HCT116 (cell line): ENCODE results near the gene FUOM. TPM values are rescaled to one million over a fixed set of nuclear protein-coding genes. Genes with fewer than 3 reads are reported as not detected.

Experiments
- ATAC-seq: fragments of 200-7000 bp; cut with Tn5 transposase; 2 replicates; pipeline ENCODE4 v1.9.1; 2020; ENCODE audit warnings: mild to moderate bottlenecking, moderate library complexity
- BruUV-seq: library from RNA; stranded (reverse); fragments of 400-500 nt; replicated peaks from 2 replicates; lab custom pipeline; 2021; lab: Mats Ljungman, UMichigan
- CTCF ChIA-PET: fragments of 300-600 bp; sonication (Branson Sonifier 250); formaldehyde crosslinking; loops from one replicate; lab custom pipeline; 2021; ENCODE audit warnings: antibody characterized with exemption; lab: Charles Lee
- POLR2A ChIA-PET: fragments of 300-600, 350-600 bp; sonication (Branson Sonifier 250); formaldehyde crosslinking; loops from one replicate; lab custom pipeline; 2021; ENCODE audit warnings: antibody characterized with exemption; lab: Charles Lee
- RAD21 ChIA-PET, 2 experiments: fragments of 300-600 bp; sonication (Branson Sonifier 250); formaldehyde crosslinking; loops; one replicate each; lab custom pipeline; 2023; ENCODE audit warnings: low total read pairs in 2 of 2; ENCODE audit not compliant: uncharacterized antibody in 2 of 2, unreplicated experiment in 2 of 2, low non-redundant PET in 1 of 2; lab: Charles Lee
- DNase-seq: peaks from one replicate; pipeline ENCODE4 v3.0.0-alpha.2; 2010; ENCODE audit warnings: low read depth, low spot score
- H2AFZ ChIP-seq: fragments of 200-600 bp; shearing (Covaris generic), sonication (generic); 2 replicates; pipeline ENCODE4 v1.6.1; 2017; ENCODE audit warnings: low read depth, mixed run types, mixed read lengths, antibody characterized with exemption, low read length; ENCODE audit not compliant: poor library complexity, severe bottlenecking
- H3K27ac ChIP-seq: 2 replicates; pipeline ENCODE4 v1.5.1; 2012; ENCODE audit warnings: low read depth, low read length
- H3K27me3 ChIP-seq: fragments of 200-600 bp; sonication (generic); 2 replicates; pipeline ENCODE4 v1.6.1; 2016; ENCODE audit warnings: mixed run types, low read length, mixed read lengths; ENCODE audit not compliant: insufficient read depth
- H3K36me3 ChIP-seq, 2 experiments: fragments of 200-500 bp in 1 of 2; fragments of 200-600 bp in 1 of 2; sonication (Bioruptor generic) in 1 of 2; sonication (generic) in 1 of 2; 2 replicates each; pipeline versions ENCODE4 v1.5.1 to v1.6.1; 2014 to 2016; ENCODE audit warnings: low read length in 2 of 2, inconsistent platforms in 1 of 2, mixed read lengths in 1 of 2, mixed run types in 1 of 2; ENCODE audit not compliant: insufficient read depth in 2 of 2, control insufficient read depth in 1 of 2
- H3K4me1 ChIP-seq, 2 experiments: fragments of 200-600 bp in 1 of 2; sonication (generic) in 1 of 2; 2 replicates each; pipeline versions ENCODE4 v1.5.1 to v1.6.1; 2012 to 2017; ENCODE audit warnings: low read length in 2 of 2, inconsistent platforms in 1 of 2, mild to moderate bottlenecking in 1 of 2, mixed read lengths in 1 of 2, mixed run types in 1 of 2, moderate library complexity in 1 of 2; ENCODE audit not compliant: insufficient read depth in 2 of 2, control insufficient read depth in 1 of 2
- H3K4me2 ChIP-seq: fragments of 200-600 bp; sonication (generic); 2 replicates; pipeline ENCODE4 v1.6.1; 2017; ENCODE audit warnings: mixed run types, low read length, mixed read lengths
- H3K4me3 ChIP-seq, 2 experiments: fragments of 200-600 bp in 1 of 2; sonication (generic) in 1 of 2; replicated peaks in 1 of 2; 2 replicates each; pipeline ENCODE4 v1.5.1; 2011 to 2016; ENCODE audit warnings: low read length in 2 of 2, control low read depth in 1 of 2, low read depth in 1 of 2, mild to moderate bottlenecking in 1 of 2, mixed read lengths in 1 of 2, mixed run types in 1 of 2
- H3K79me2 ChIP-seq: fragments of 200-600 bp; sonication (generic); 2 replicates; pipeline ENCODE4 v1.6.1; 2017; ENCODE audit warnings: mild to moderate bottlenecking, mixed run types, low read length, moderate library complexity, mixed read lengths; ENCODE audit not compliant: insufficient read depth
- H3K9ac ChIP-seq: fragments of 200-600 bp; sonication (generic); 2 replicates; pipeline ENCODE4 v1.6.1; 2016; ENCODE audit warnings: low read length, mixed read lengths
- H3K9me2 ChIP-seq: fragments of 200-600 bp; sonication (generic), shearing (Covaris generic); 2 replicates; pipeline ENCODE4 v1.6.1; 2017; ENCODE audit warnings: mixed run types, mild to moderate bottlenecking, moderate library complexity; ENCODE audit not compliant: insufficient read depth
- H3K9me3 ChIP-seq, 2 experiments: fragments of 200-500 bp in 1 of 2; fragments of 200-600 bp in 1 of 2; sonication (Bioruptor generic) in 1 of 2; sonication (generic) in 1 of 2; 2 replicates each; pipeline ENCODE4 v1.6.1; 2014 to 2017; ENCODE audit warnings: low read length in 2 of 2, mixed read lengths in 2 of 2, inconsistent platforms in 1 of 2, low read depth in 1 of 2, mild to moderate bottlenecking in 1 of 2, mixed run types in 1 of 2, moderate library complexity in 1 of 2; ENCODE audit not compliant: control insufficient read depth in 1 of 2, insufficient read depth in 1 of 2
- H4K20me1 ChIP-seq: fragments of 200-600 bp; sonication (generic), shearing (Covaris generic); 2 replicates; pipeline ENCODE4 v1.6.1; 2017; ENCODE audit warnings: mixed run types, mild to moderate bottlenecking, moderate library complexity; ENCODE audit not compliant: insufficient read depth
- CBX3 ChIP-seq: IDR thresholded peaks from 2 replicates; pipeline ENCODE4 v1.6.1; 2012; ENCODE audit warnings: low read depth
- EGR1 ChIP-seq: IDR thresholded peaks from 2 replicates; pipeline ENCODE4 v1.6.1; 2012; ENCODE audit warnings: low read depth
- ELF1 ChIP-seq: IDR thresholded peaks from 2 replicates; pipeline ENCODE4 v1.6.1; 2012; ENCODE audit warnings: low read depth, borderline replicate concordance
- EZH2 ChIP-seq: fragments of 200-600 bp; sonication (generic); IDR thresholded peaks from 2 replicates; pipeline ENCODE4 v1.6.1; 2017; ENCODE audit warnings: antibody characterized with exemption, mixed run types
- EZH2phosphoT487 ChIP-seq: fragments of 200-600 bp; IDR thresholded peaks from 2 replicates; pipeline ENCODE4 v1.6.1; 2018; ENCODE audit warnings: antibody characterized with exemption, borderline replicate concordance
- FOSL1 ChIP-seq: IDR thresholded peaks from 2 replicates; pipeline ENCODE4 v1.6.1; 2012; ENCODE audit warnings: low read depth
- JUND ChIP-seq: IDR thresholded peaks from 2 replicates; pipeline ENCODE4 v1.6.1; 2012
- MAX ChIP-seq: IDR thresholded peaks from 2 replicates; pipeline ENCODE4 v1.6.1; 2012
- POLR2A ChIP-seq: IDR thresholded peaks from 2 replicates; pipeline ENCODE4 v1.7.0; 2011; ENCODE audit warnings: borderline replicate concordance; ENCODE audit not compliant: insufficient read depth, insufficient read length; ENCODE audit errors: extremely low read depth
- REST ChIP-seq: IDR thresholded peaks from 2 replicates; pipeline ENCODE4 v1.6.1; 2012; ENCODE audit warnings: low read depth
- SP1 ChIP-seq: IDR thresholded peaks from 2 replicates; pipeline ENCODE4 v1.6.1; 2012; ENCODE audit warnings: low read depth
- SRF ChIP-seq: IDR thresholded peaks from 2 replicates; pipeline ENCODE4 v1.6.1; 2012; ENCODE audit warnings: low read depth
- TCF7L2 ChIP-seq: IDR thresholded peaks from 2 replicates; pipeline ENCODE4 v1.7.0; 2011; ENCODE audit warnings: borderline replicate concordance, inconsistent platforms; ENCODE audit not compliant: insufficient read depth, insufficient read length; ENCODE audit errors: extremely low read depth
- ZFX ChIP-seq: fragments of 450-650 bp; IDR thresholded peaks from 2 replicates; pipeline ENCODE4 v1.6.1; 2017
- ZNF274 ChIP-seq: fragments of 200-500 bp; sonication (Bioruptor generic); IDR thresholded peaks from 2 replicates; pipeline ENCODE4 v1.6.1; 2014; ENCODE audit warnings: mild to moderate bottlenecking, low read depth, low read length, inconsistent platforms
- intact Hi-C: fragments of 100-400 bp; cut with micrococcal nuclease; formaldehyde crosslinking; loops from 2 replicates; pipeline ENCODE4 v1.10.0; 2022
- total RNA-seq: library from RNA; stranded (reverse); gene quantifications from one replicate; pipeline ENCODE4 v1.2.1, GENCODE V29; 2021; ENCODE audit not compliant: unreplicated experiment
- TF ChIP-seq, protein P1 (sequence below): IDR thresholded peaks from 2 replicates; pipeline ENCODE4 v1.6.1; 2011; ENCODE audit warnings: mild to moderate bottlenecking, low read length, moderate library complexity; ENCODE audit not compliant: insufficient replicate concordance; ENCODE audit errors: extremely low read depth
- TF ChIP-seq, protein P2 (sequence below): IDR thresholded peaks from 2 replicates; pipeline ENCODE4 v1.6.1; 2012
- TF ChIP-seq, protein P3 (sequence below), 3 experiments: fragments of 200-600 bp in 1 of 3; sonication (generic) in 1 of 3; IDR thresholded peaks in 2 of 3; conservative IDR thresholded peaks in 1 of 3; 2 replicates each; pipeline ENCODE4 v1.5.1; 2012 to 2017; ENCODE audit warnings: low read depth in 2 of 3, low read length in 2 of 3, antibody characterized with exemption in 1 of 3, borderline replicate concordance in 1 of 3, control low read depth in 1 of 3, mild to moderate bottlenecking in 1 of 3, mixed read lengths in 1 of 3, mixed run types in 1 of 3, moderate library complexity in 1 of 3; ENCODE audit not compliant: insufficient read depth in 1 of 3

Gene FUOM
- total RNA-seq, 1 experiment from 2014 or later, result 21.5 TPM

DNA sequence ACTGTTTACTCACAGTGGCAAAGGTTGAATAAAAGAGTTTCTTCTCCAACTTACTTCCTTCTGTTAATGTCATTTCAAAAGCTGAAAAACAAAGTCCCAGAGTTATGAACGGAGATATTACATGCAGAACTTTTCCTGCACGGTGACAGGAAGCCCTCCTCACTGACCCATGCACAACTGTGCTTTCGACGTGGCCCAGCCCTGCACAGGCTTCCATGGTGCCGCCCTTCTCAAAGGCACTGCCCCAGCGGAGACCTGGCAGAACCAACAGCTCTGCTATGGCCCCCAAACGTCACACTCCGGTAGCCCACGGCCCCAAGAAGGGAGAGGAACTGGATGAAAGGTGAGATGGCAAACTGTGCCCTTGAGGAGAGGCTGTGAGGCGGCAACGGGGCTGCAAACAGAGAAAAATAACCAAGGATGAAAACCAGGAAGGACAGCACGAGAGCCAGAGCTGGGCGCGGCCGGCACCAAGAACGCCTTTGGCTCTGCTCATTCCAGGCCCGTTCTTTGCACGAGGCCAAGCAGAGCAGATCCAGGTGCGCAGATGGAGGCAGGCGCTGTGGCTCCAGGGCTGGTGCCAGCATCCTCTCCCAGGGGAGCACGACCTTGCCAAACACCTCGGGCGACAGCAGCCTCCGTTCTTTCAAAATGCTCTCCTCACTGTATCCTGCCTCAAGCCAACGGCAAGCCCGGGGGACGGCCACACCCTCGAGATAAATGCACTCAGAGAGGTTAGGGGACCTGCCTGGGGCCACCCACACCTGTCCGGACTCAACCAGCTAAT, 7.0 kb upstream of the FUOM start:
- Histone ChIP-seq H3K9me2 (no peaks in the 10 kb centered on the region), H3K4me1 (no peaks in the 10 kb centered on the region), H3K4me2 (no peak overlapping the region), H3K27me3 (no peaks in the 10 kb centered on the region), H3K9me3 (no peaks in the 10 kb centered on the region), H3K4me3 (no peak overlapping the region), H3K9ac (no peak overlapping the region)
- ATAC-seq, result no peak
- DNase-seq, result no peak
- TF ChIP-seq JUND, result no peak
- no peak for TF ChIP-seq REST
- no peak for TF ChIP-seq EZH2phosphoT487
- TF ChIP-seq POLR2A, result no peak
- no peak for TF ChIP-seq ZNF274
- no peak for TF ChIP-seq ZFX
- TF ChIP-seq, protein P1, sequence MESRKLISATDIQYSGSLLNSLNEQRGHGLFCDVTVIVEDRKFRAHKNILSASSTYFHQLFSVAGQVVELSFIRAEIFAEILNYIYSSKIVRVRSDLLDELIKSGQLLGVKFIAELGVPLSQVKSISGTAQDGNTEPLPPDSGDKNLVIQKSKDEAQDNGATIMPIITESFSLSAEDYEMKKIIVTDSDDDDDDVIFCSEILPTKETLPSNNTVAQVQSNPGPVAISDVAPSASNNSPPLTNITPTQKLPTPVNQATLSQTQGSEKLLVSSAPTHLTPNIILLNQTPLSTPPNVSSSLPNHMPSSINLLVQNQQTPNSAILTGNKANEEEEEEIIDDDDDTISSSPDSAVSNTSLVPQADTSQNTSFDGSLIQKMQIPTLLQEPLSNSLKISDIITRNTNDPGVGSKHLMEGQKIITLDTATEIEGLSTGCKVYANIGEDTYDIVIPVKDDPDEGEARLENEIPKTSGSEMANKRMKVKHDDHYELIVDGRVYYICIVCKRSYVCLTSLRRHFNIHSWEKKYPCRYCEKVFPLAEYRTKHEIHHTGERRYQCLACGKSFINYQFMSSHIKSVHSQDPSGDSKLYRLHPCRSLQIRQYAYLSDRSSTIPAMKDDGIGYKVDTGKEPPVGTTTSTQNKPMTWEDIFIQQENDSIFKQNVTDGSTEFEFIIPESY, result no peak
- TF ChIP-seq SRF, result no peak
- TF ChIP-seq SP1, result no peak
- no peak for TF ChIP-seq MAX
- TF ChIP-seq, protein P2, sequence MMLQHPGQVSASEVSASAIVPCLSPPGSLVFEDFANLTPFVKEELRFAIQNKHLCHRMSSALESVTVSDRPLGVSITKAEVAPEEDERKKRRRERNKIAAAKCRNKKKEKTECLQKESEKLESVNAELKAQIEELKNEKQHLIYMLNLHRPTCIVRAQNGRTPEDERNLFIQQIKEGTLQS, result no peak
- TF ChIP-seq ELF1, result no peak
- TF ChIP-seq TCF7L2, result no peak
- TF ChIP-seq CBX3, result no peak
- TF ChIP-seq, protein P3, sequence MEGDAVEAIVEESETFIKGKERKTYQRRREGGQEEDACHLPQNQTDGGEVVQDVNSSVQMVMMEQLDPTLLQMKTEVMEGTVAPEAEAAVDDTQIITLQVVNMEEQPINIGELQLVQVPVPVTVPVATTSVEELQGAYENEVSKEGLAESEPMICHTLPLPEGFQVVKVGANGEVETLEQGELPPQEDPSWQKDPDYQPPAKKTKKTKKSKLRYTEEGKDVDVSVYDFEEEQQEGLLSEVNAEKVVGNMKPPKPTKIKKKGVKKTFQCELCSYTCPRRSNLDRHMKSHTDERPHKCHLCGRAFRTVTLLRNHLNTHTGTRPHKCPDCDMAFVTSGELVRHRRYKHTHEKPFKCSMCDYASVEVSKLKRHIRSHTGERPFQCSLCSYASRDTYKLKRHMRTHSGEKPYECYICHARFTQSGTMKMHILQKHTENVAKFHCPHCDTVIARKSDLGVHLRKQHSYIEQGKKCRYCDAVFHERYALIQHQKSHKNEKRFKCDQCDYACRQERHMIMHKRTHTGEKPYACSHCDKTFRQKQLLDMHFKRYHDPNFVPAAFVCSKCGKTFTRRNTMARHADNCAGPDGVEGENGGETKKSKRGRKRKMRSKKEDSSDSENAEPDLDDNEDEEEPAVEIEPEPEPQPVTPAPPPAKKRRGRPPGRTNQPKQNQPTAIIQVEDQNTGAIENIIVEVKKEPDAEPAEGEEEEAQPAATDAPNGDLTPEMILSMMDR (IDR thresholded peaks at IDR 0.05 in 2 of 3, conservative IDR thresholded peaks at IDR 0.05 in 1 of 3; ENCODE audit: borderline replicate concordance in 1 of 3, insufficient read depth in 1 of 3, low read depth in 2 of 3, low read length in 2 of 3), result no peak
- no peak for TF ChIP-seq FOSL1
- TF ChIP-seq EGR1, result no peak
- TF ChIP-seq EZH2, result no peak
- TF ChIP-seq, all 23 proteins: peak for 0
- ChIA-PET RAD21 (no interaction called here), POLR2A (no interaction called here), CTCF (no interaction called here)
- BruUV-seq, result no TSS peak
- H3K36me3 ChIP-seq, result no peaks in the 10 kb centered on the region; a peak in 2 of 4 replicates
- intact Hi-C loops, result no loop called here
- H3K27ac ChIP-seq, result no peak overlapping the region
- H3K79me2 ChIP-seq, result no peaks in the 10 kb centered on the region
- H4K20me1 ChIP-seq, result no peaks in the 10 kb centered on the region
- H2AFZ ChIP-seq, result no peak overlapping the region
